H9 (cell line): ENCODE measurements around the gene LPP. TPM values are rescaled to one million over a fixed set of nuclear protein-coding genes. Genes with fewer than 3 reads are reported as not detected.

Source experiments
- DNase-seq: peaks from one replicate; pipeline ENCODE4 v3.0.0-alpha.2; 2017
- H2AFZ ChIP-seq: one replicate; pipeline ENCODE4 v1.6.1; 2013; ENCODE audit warnings: mild to moderate bottlenecking, low read length, control low read depth, moderate library complexity
- H2AK5ac ChIP-seq: 2 replicates; pipeline ENCODE4 v1.6.1; 2013; ENCODE audit warnings: low read length, control low read depth, mixed read lengths; ENCODE audit not compliant: insufficient read length
- H2BK120ac ChIP-seq: one replicate; pipeline ENCODE4 v1.6.1; 2013; ENCODE audit warnings: low read depth, mild to moderate bottlenecking, low read length, control low read depth, inconsistent platforms; ENCODE audit not compliant: poor library complexity, severe bottlenecking
- H2BK12ac ChIP-seq: 2 replicates; pipeline ENCODE4 v1.6.1; 2013; ENCODE audit warnings: low read length, control low read depth, mixed read lengths, low read depth; ENCODE audit not compliant: insufficient read length
- H2BK15ac ChIP-seq: 2 replicates; pipeline ENCODE4 v1.6.1; 2013; ENCODE audit warnings: low read depth, low read length, control low read depth
- H2BK20ac ChIP-seq: one replicate; pipeline ENCODE4 v1.6.1; 2013; ENCODE audit warnings: low read depth, mild to moderate bottlenecking, low read length, control low read depth, inconsistent platforms; ENCODE audit not compliant: poor library complexity, severe bottlenecking
- H2BK5ac ChIP-seq: 2 replicates; pipeline ENCODE4 v1.6.1; 2013; ENCODE audit warnings: low read length, control low read depth, mixed read lengths; ENCODE audit not compliant: insufficient read length
- H3K14ac ChIP-seq: 2 replicates; pipeline ENCODE4 v1.6.1; 2013; ENCODE audit warnings: low read length, control low read depth; ENCODE audit not compliant: insufficient read depth
- H3K18ac ChIP-seq: 2 replicates; pipeline ENCODE4 v1.6.1; 2013; ENCODE audit warnings: low read depth, mild to moderate bottlenecking, mixed read lengths, low read length, control low read depth; ENCODE audit not compliant: insufficient read length
- H3K23ac ChIP-seq: 2 replicates; pipeline ENCODE4 v1.6.1; 2013; ENCODE audit warnings: low read length, control low read depth, mixed read lengths, low read depth; ENCODE audit not compliant: insufficient read length
- H3K23me2 ChIP-seq: 2 replicates; pipeline ENCODE4 v1.6.1; 2013; ENCODE audit warnings: low read depth, mild to moderate bottlenecking, mixed read lengths, low read length, control low read depth; ENCODE audit not compliant: insufficient read length, poor library complexity, severe bottlenecking
- H3K27ac ChIP-seq: 2 replicates; pipeline ENCODE4 v1.5.1; 2013; ENCODE audit warnings: low read length, control low read depth, mixed read lengths, low read depth; ENCODE audit not compliant: insufficient read length
- H3K27me3 ChIP-seq: 2 replicates; pipeline ENCODE4 v1.6.1; 2013; ENCODE audit warnings: low read length, control low read depth, inconsistent platforms; ENCODE audit not compliant: insufficient read depth
- H3K4ac ChIP-seq: 2 replicates; pipeline ENCODE4 v1.6.1; 2013; ENCODE audit warnings: low read depth, mild to moderate bottlenecking, control low read depth, inconsistent platforms, low read length, moderate library complexity
- H3K4me1 ChIP-seq: 2 replicates; pipeline ENCODE4 v1.6.1; 2013; ENCODE audit warnings: low read length, control low read depth, inconsistent platforms; ENCODE audit not compliant: insufficient read depth
- H3K4me2 ChIP-seq: 2 replicates; pipeline ENCODE4 v1.6.1; 2013; ENCODE audit warnings: low read length, control low read depth, mixed read lengths; ENCODE audit not compliant: insufficient read length, insufficient read depth
- H3K56ac ChIP-seq: 2 replicates; pipeline ENCODE4 v1.6.1; 2013; ENCODE audit warnings: low read depth, mild to moderate bottlenecking, mixed read lengths, low read length, control low read depth; ENCODE audit not compliant: insufficient read length
- H3K79me1 ChIP-seq: 2 replicates; pipeline ENCODE4 v1.6.1; 2013; ENCODE audit warnings: low read depth, mild to moderate bottlenecking, moderate library complexity, low read length, control low read depth, inconsistent platforms; ENCODE audit not compliant: insufficient read depth, poor library complexity, severe bottlenecking
- H3K79me2 ChIP-seq: 2 replicates; pipeline ENCODE4 v1.6.1; 2013; ENCODE audit warnings: low read length, control low read depth, inconsistent platforms; ENCODE audit not compliant: insufficient read depth
- H3K9ac ChIP-seq: 2 replicates; pipeline ENCODE4 v1.6.1; 2013; ENCODE audit warnings: low read length, control low read depth, mixed read lengths; ENCODE audit not compliant: insufficient read length; ENCODE audit errors: extremely low read depth
- H3K9me3 ChIP-seq: one replicate; pipeline ENCODE4 v1.6.1; 2013; ENCODE audit warnings: low read depth, low read length, inconsistent platforms; ENCODE audit not compliant: control insufficient read depth
- H3T11ph ChIP-seq: one replicate; pipeline ENCODE4 v1.6.1; 2013; ENCODE audit warnings: mild to moderate bottlenecking, low read length, control low read depth, inconsistent platforms
- H4K20me1 ChIP-seq: one replicate; pipeline ENCODE4 v1.6.1; 2013; ENCODE audit not compliant: control insufficient read depth, insufficient read length, insufficient read depth
- H4K5ac ChIP-seq: 2 replicates; pipeline ENCODE4 v1.6.1; 2013; ENCODE audit warnings: low read depth, mild to moderate bottlenecking, mixed read lengths, low read length, control low read depth; ENCODE audit not compliant: insufficient read length
- H4K8ac ChIP-seq: replicated peaks from 2 replicates; pipeline ENCODE4 v1.6.1; 2013; ENCODE audit warnings: low read length, control low read depth, mixed read lengths, low read depth; ENCODE audit not compliant: insufficient read length
- H4K91ac ChIP-seq: 2 replicates; pipeline ENCODE4 v1.6.1; 2013; ENCODE audit warnings: low read depth, mild to moderate bottlenecking, moderate library complexity, mixed read lengths, low read length, control low read depth; ENCODE audit not compliant: insufficient read length
- H3K27ac Mint-ChIP-seq, 3 experiments: 2 replicates in 2 of 3; 3 replicates in 1 of 3; pipeline ENCODE4 v1.8.0; 2020 to 2021; ENCODE audit warnings: mixed read lengths in 3 of 3, mild to moderate bottlenecking in 1 of 3, moderate library complexity in 1 of 3
- H3K27me3 Mint-ChIP-seq: 2 replicates; pipeline ENCODE4 v1.8.0; 2021; ENCODE audit warnings: low read depth, mild to moderate bottlenecking, moderate library complexity, mixed read lengths
- H3K36me3 Mint-ChIP-seq, 3 experiments: 2 replicates in 2 of 3; 3 replicates in 1 of 3; pipeline ENCODE4 v1.8.0; 2020 to 2021; ENCODE audit warnings: low read depth in 3 of 3, mixed read lengths in 3 of 3; ENCODE audit not compliant: insufficient read depth in 1 of 3
- H3K4me1 Mint-ChIP-seq, 2 experiments: 2 replicates each; pipeline ENCODE4 v1.8.0; 2020; ENCODE audit warnings: mixed read lengths in 2 of 2
- H3K4me3 Mint-ChIP-seq, 2 experiments: 2 replicates in 1 of 2; 3 replicates in 1 of 2; pipeline ENCODE4 v1.8.0; 2020 to 2021; ENCODE audit warnings: mild to moderate bottlenecking in 2 of 2, mixed read lengths in 2 of 2, moderate library complexity in 1 of 2
- H3K9me3 Mint-ChIP-seq, 2 experiments: 2 replicates in 1 of 2; 3 replicates in 1 of 2; pipeline ENCODE4 v1.8.0; 2020; ENCODE audit warnings: mild to moderate bottlenecking in 2 of 2, mixed read lengths in 2 of 2, moderate library complexity in 1 of 2
- CTCF ChIP-seq: fragments of 200-600 bp; sonication (generic); conservative IDR thresholded peaks from 3 replicates; pipeline ENCODE4 v1.8.0; 2021; ENCODE audit warnings: antibody characterized with exemption, mild to moderate bottlenecking
- WGBS: extraction: QIAGEN DNeasy Blood & Tissue Kit; methylation state at CpG from one replicate; pipeline ENCODE4 v1.1.7; 2013; ENCODE audit warnings: missing lambda C conversion rate, low lambda C conversion rate, mixed read lengths; ENCODE audit not compliant: insufficient read length; ENCODE audit errors: extremely low coverage; 5-methylcytosine and 5-hydroxymethylcytosine counted together
- total RNA-seq: library from RNA; stranded (reverse); gene quantifications from 2 replicates; pipeline ENCODE4 v1.2.1, GENCODE V29; 2021

The LPP gene
- total RNA-seq, 1 experiment from 2014 or later: 64.6 TPM

DNA sequence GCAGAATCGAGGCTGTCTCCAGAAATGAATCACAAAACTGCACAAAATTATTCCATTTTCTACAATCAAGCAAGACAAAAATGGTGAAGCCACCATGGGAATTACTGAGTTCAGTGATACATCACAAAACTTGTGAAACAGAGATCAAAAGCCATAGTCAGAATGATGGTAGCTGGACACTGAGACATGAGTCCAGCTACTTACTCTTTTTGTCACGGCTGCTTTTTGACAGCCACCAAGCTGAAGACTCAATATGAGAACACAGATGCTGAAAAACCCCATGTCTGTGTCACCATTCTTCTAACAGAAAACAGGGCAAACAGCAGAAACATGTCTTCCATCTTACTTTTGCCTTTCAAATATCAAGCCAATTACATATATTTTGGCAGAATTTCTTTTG lies 237.6 kb downstream of the LPP start:
- Histone ChIP-seq H2BK5ac (no peak overlapping the region), H2AK5ac (no peak overlapping the region), H3K56ac (no peak overlapping the region), H4K5ac (no peak overlapping the region), H3K23ac (no peak overlapping the region), H3K4me2 (no peak overlapping the region), H3K23me2 (no peaks in the 10 kb centered on the region), H3K9me3 (no peaks in the 10 kb centered on the region), H4K8ac (no peak overlapping the region), H3K18ac (no peak overlapping the region), H2BK15ac (no peak overlapping the region), H4K20me1 (no peaks in the 10 kb centered on the region), H3K27me3 (no peaks in the 10 kb centered on the region), H3K4me1 (no peaks in the 10 kb centered on the region), H3K14ac (no peak overlapping the region), H3K4ac (no peak overlapping the region), H3K27ac (no peak overlapping the region), H2BK20ac (no peak overlapping the region), H2BK120ac (no peak overlapping the region), H3K9ac (no peak overlapping the region), H4K91ac (no peak overlapping the region), H3T11ph (no peak overlapping the region), H2AFZ (no peak overlapping the region), H2BK12ac (no peak overlapping the region), H3K79me1 (peaks cover 2% of the 10 kb centered on the region), H3K79me2 (no peaks in the 10 kb centered on the region)
- Mint-ChIP-seq H3K4me3 (no peak overlapping the region), H3K27ac (no peak overlapping the region), H3K4me1 (peaks cover 17 to 23% of the 10 kb centered on the region in 2 experiments), H3K9me3 (no peaks in the 10 kb centered on the region), H3K36me3 (no peaks in the 10 kb centered on the region), H3K27me3 (no peaks in the 10 kb centered on the region)
- no peak for DNase-seq
- no peak for TF ChIP-seq CTCF
- no CpG with 5 or more reads among the region's 2 CpGs for WGBS
